HuH-7.5 (cell line): Measurements from ENCODE around the gene NTM.
"Not testable (repeated sequence)": the region's sequence is repeated elsewhere in the genome, so short reads cannot be mapped to it uniquely, and the experiment has no call there.

Source experiments
- DNase-seq: peaks from one replicate; pipeline ENCODE4 v3.0.0; 2011; ENCODE audit warnings: low spot score

The NTM gene

GRCh38 chr11:132050049-132050448 is 679.6 kb downstream of the NTM start:
- no peak for DNase-seq

GRCh38 chr11:132050577-132051165 is 680.3 kb downstream of the NTM start:
- DNase-seq, result no peak

GRCh38 chr11:132051704-132052103 is 681.3 kb downstream of the NTM start:
- DNase-seq, result no peak

GRCh38 chr11:132052342-132052741 is 681.9 kb downstream of the NTM start:
- DNase-seq, result no peak

- no peak for DNase-seq
Measured at GRCh38 chr11:132052904-132053303, 682.5 kb downstream of the NTM start.

- no peak for DNase-seq
Measured at GRCh38 chr11:132054822-132055221, 684.4 kb downstream of the NTM start.

GRCh38 chr11:132055296-132055695 is 684.9 kb downstream of the NTM start:
- no peak for DNase-seq

GRCh38 chr11:132056689-132057088 is 686.3 kb downstream of the NTM start:
- DNase-seq, result no peak

- no peak for DNase-seq
Measured at GRCh38 chr11:132057266-132057665, 686.9 kb downstream of the NTM start.

- DNase-seq, result no peak
Measured at GRCh38 chr11:132058211-132058772, 687.9 kb downstream of the NTM start.

GRCh38 chr11:132060567-132060966 is 690.2 kb downstream of the NTM start:
- no peak for DNase-seq

- no peak for DNase-seq
Measured at GRCh38 chr11:132062031-132062430, 691.6 kb downstream of the NTM start.

GRCh38 chr11:132062541-132062940 is 692.1 kb downstream of the NTM start:
- no peak for DNase-seq

GRCh38 chr11:132064987-132065620 is 694.7 kb downstream of the NTM start:
- DNase-seq, result no peak

- DNase-seq, result no peak
Measured at GRCh38 chr11:132068556-132068955, 698.1 kb downstream of the NTM start.

- DNase-seq, result not testable (repeated sequence)
Measured at GRCh38 chr11:132069593-132069992, 699.2 kb downstream of the NTM start.

GRCh38 chr11:132070907-132071306 is 700.5 kb downstream of the NTM start:
- DNase-seq, result not testable (repeated sequence)

- DNase-seq, result no peak
Measured at GRCh38 chr11:132072044-132072857, 701.8 kb downstream of the NTM start.

- DNase-seq, result no peak
Measured at GRCh38 chr11:132072858-132073211, 702.4 kb downstream of the NTM start.

- DNase-seq, result no peak
Measured at GRCh38 chr11:132073787-132074186, 703.4 kb downstream of the NTM start.

- no peak for DNase-seq
Measured at GRCh38 chr11:132075447-132075846, 705.0 kb downstream of the NTM start.

- DNase-seq, result no peak
Measured at GRCh38 chr11:132077416-132077815, 707.0 kb downstream of the NTM start.
